Astrocyte of the cerebellum (primary cell): ENCODE measurements around the gene EBNA1BP2.

Source experiments
- DNase-seq: peaks from one replicate; pipeline ENCODE4 v3.0.0-alpha.2; 2011; ENCODE audit warnings: low read depth
- H3K4me3 ChIP-seq: 2 replicates; pipeline ENCODE4 v1.5.1; 2011; ENCODE audit warnings: mild to moderate bottlenecking, low read depth, low read length, moderate library complexity
- CTCF ChIP-seq: IDR thresholded peaks from 2 replicates; pipeline ENCODE4 v1.5.1; 2012; ENCODE audit warnings: low read length, low read depth, moderate library complexity, mild to moderate bottlenecking; ENCODE audit errors: missing control alignments
- in situ Hi-C: cut with HindIII; loops from 2 replicates; pipeline ENCODE4 v1.10.0; 2017; ENCODE audit warnings: low sequenced_read_pairs

EBNA1BP2 gene

GRCh38 chr1:43172527-43172972, 460 bp upstream of the EBNA1BP2 start:
- in situ Hi-C loops: no loop called here
- H3K4me3 ChIP-seq: peak overlapping the region; percentile 92
- TF ChIP-seq CTCF: no peak
- peak; percentile 65 for DNase-seq

GRCh38 chr1:43171312-43171875, 696 bp downstream of the EBNA1BP2 start:
- TF ChIP-seq CTCF: no peak
- H3K4me3 ChIP-seq: peak overlapping the region; percentile 92
- no peak for DNase-seq
- in situ Hi-C loops: no loop called here

GRCh38 chr1:43165765-43166164, 6.3 kb downstream of the EBNA1BP2 start:
- TF ChIP-seq CTCF: no peak
- in situ Hi-C loops: no loop called here
- no peak for DNase-seq
- H3K4me3 ChIP-seq: no peak overlapping the region

GRCh38 chr1:43165162-43165561, 6.9 kb downstream of the EBNA1BP2 start:
- in situ Hi-C loops: no loop called here
- H3K4me3 ChIP-seq: no peak overlapping the region
- TF ChIP-seq CTCF: no peak
- DNase-seq: no peak

GRCh38 chr1:43156026-43156425, 16.1 kb downstream of the EBNA1BP2 start:
- in situ Hi-C loops: no loop called here
- H3K4me3 ChIP-seq: no peak overlapping the region
- no peak for TF ChIP-seq CTCF
- DNase-seq: no peak

- no peak for TF ChIP-seq CTCF
These were observed 18.6 kb downstream of the EBNA1BP2 start for GRCh38 chr1:43153443-43153842.

More at GRCh38 chr1:43153443-43153842, 18.6 kb downstream of the EBNA1BP2 start:
- in situ Hi-C loops: no loop called here
- H3K4me3 ChIP-seq: no peak overlapping the region
- DNase-seq: no peak
